HepG2 (cell line): ENCODE measurements around the gene PSMD9. TPM values are rescaled to one million over a fixed set of nuclear protein-coding genes. Genes with fewer than 3 reads are reported as not detected.

Experiments
- AHR ChIP-seq: IDR thresholded peaks from 2 replicates; pipeline ENCODE4 v1.6.1; 2018; ENCODE audit warnings: missing genetic modification reagents, missing compliant biosample characterization
- BRF2 ChIP-seq: sonication (generic); formaldehyde crosslinking; IDR thresholded peaks from 2 replicates; pipeline ENCODE4 v1.8.1; 2022; ENCODE audit warnings: mild to moderate bottlenecking, missing genetic modification reagents
- FOXA1 ChIP-seq, 2 experiments: fragments of 450-650 bp in 1 of 2; sonication (generic) in 1 of 2; formaldehyde crosslinking in 1 of 2; IDR thresholded peaks; 2 replicates each; pipeline versions ENCODE4 v1.4.0 to v1.6.1; 2016 to 2020; ENCODE audit warnings: missing genetic modification reagents in 1 of 2
- KLF13 ChIP-seq: sonication (generic); formaldehyde crosslinking; IDR thresholded peaks from 2 replicates; pipeline ENCODE4 v1.4.0; 2020; ENCODE audit warnings: mild to moderate bottlenecking, missing genetic modification reagents
- NFE2 ChIP-seq: sonication (generic); formaldehyde crosslinking; IDR thresholded peaks from 2 replicates; pipeline ENCODE4 v1.4.0; 2020; ENCODE audit warnings: missing genetic modification reagents
- NONO ChIP-seq, 2 experiments: fragments of 450-650 bp in 1 of 2; sonication (generic) in 1 of 2; formaldehyde crosslinking in 1 of 2; IDR thresholded peaks in 1 of 2; conservative IDR thresholded peaks in 1 of 2; 2 replicates each; pipeline versions ENCODE4 v1.6.1 to v1.8.0; 2017 to 2022; ENCODE audit warnings: mild to moderate bottlenecking in 1 of 2, missing genetic modification reagents in 1 of 2, moderate library complexity in 1 of 2
- SAFB2 ChIP-seq: sonication (generic); formaldehyde crosslinking; IDR thresholded peaks from 2 replicates; pipeline ENCODE4 v1.5.1; 2020; ENCODE audit warnings: missing genetic modification reagents, low read depth, mild to moderate bottlenecking, borderline replicate concordance
- SIX4 ChIP-seq: sonication (generic); formaldehyde crosslinking; IDR thresholded peaks from 2 replicates; pipeline ENCODE4 v1.4.0; 2020; ENCODE audit warnings: missing genetic modification reagents
- TBP ChIP-seq: sonication (generic); formaldehyde crosslinking; IDR thresholded peaks from 2 replicates; pipeline ENCODE4 v1.5.0; 2020; ENCODE audit warnings: missing genetic modification reagents
- THAP11 ChIP-seq: IDR thresholded peaks from 2 replicates; pipeline ENCODE4 v1.6.1; 2016; ENCODE audit warnings: missing biosample characterization, missing genetic modification reagents
- ZNF460 ChIP-seq: sonication (generic); formaldehyde crosslinking; IDR thresholded peaks from 2 replicates; pipeline ENCODE4 v1.5.1; 2020; ENCODE audit warnings: missing genetic modification reagents, mild to moderate bottlenecking, borderline replicate concordance
- ZNF703 ChIP-seq: sonication (generic); formaldehyde crosslinking; IDR thresholded peaks from 2 replicates; pipeline ENCODE4 v1.5.1; 2020; ENCODE audit warnings: missing genetic modification reagents, mild to moderate bottlenecking, moderate library complexity, borderline replicate concordance
- ZNF777 ChIP-seq: sonication (generic); formaldehyde crosslinking; IDR thresholded peaks from 2 replicates; pipeline ENCODE4 v1.4.0; 2020; ENCODE audit warnings: missing genetic modification reagents
- polyA plus RNA-seq, 8 experiments: library from polyadenylated mRNA; depleted of rRNA in 3 of 8; stranded (reverse) in 7 of 8; unstranded in 1 of 8; fragments of >200 nt; fragmentation: Illumina TruSeq in 4 of 8; extraction: Trizol in 4 of 8; gene quantifications; 2 replicates each; pipeline versions ENCODE4 v1.2.1 to v1.2.3, GENCODE V29; 2011 to 2016; ENCODE audit warnings: low read depth in 4 of 8, missing spikeins in 1 of 8, mixed read lengths in 1 of 8; ENCODE audit not compliant: insufficient read depth in 1 of 8
- total RNA-seq, 5 experiments: library from RNA; depleted of rRNA; stranded (reverse); fragments of >200 nt; fragmentation: Illumina TruSeq; extraction: Trizol; gene quantifications; 2 replicates each; pipeline ENCODE4 v1.2.3, GENCODE V29; 2016; ENCODE audit warnings: low read depth in 1 of 5
- TF ChIP-seq, protein P1 (sequence below): sonication (generic); formaldehyde crosslinking; IDR thresholded peaks from 2 replicates; pipeline ENCODE4 v1.9.0; 2022; ENCODE audit warnings: missing genetic modification reagents, mild to moderate bottlenecking, borderline replicate concordance
- TF ChIP-seq, protein P2 (sequence below): sonication (generic); formaldehyde crosslinking; IDR thresholded peaks from 2 replicates; pipeline ENCODE4 v1.4.0; 2020; ENCODE audit warnings: mild to moderate bottlenecking, missing genetic modification reagents
- TF ChIP-seq, protein P3 (sequence below): sonication (generic); formaldehyde crosslinking; IDR thresholded peaks from 2 replicates; pipeline ENCODE4 v1.5.0; 2020; ENCODE audit warnings: mild to moderate bottlenecking, missing genetic modification reagents

The PSMD9 gene
- total and polyA plus RNA-seq, 2 of the 13 experiments (the other 11 are each of a cell fraction or from before 2014, with no cell fraction given), result 41.4 to 61.1 TPM

- TF ChIP-seq FOXA1 (IDR thresholded peaks at IDR 0.05) (no peak), FOXA1 (CRISPR knock-in tag; IDR thresholded peaks at IDR 0.05) (peak; percentile 28; the same call in 1 of the 2 replicates), NONO (IDR thresholded peaks at IDR 0.05) (no peak), NONO (CRISPR knock-in tag; conservative IDR thresholded peaks at IDR 0.05) (peak; percentile 100), BRF2 (CRISPR knock-in tag) (no peak; the same call in 1 of the 2 replicates), KLF13 (CRISPR knock-in tag) (no peak), AHR (CRISPR knock-in tag) (0 out of 2 replicates have a peak, but pooled peaks have one; percentile 79), THAP11 (CRISPR knock-in tag) (peak; percentile 95), TBP (CRISPR knock-in tag) (no peak), ZNF777 (CRISPR knock-in tag) (peak; percentile 23; the same call in 1 of the 2 replicates), ZNF460 (peak; percentile 29; the same call in 1 of the 2 replicates), SAFB2 (CRISPR knock-in tag) (peak; percentile 96), ZNF703 (CRISPR knock-in tag) (no peak), SIX4 (CRISPR knock-in tag) (peak; percentile 53; the same call in 1 of the 2 replicates), NFE2 (CRISPR knock-in tag) (no peak)
- TF ChIP-seq, protein P1, sequence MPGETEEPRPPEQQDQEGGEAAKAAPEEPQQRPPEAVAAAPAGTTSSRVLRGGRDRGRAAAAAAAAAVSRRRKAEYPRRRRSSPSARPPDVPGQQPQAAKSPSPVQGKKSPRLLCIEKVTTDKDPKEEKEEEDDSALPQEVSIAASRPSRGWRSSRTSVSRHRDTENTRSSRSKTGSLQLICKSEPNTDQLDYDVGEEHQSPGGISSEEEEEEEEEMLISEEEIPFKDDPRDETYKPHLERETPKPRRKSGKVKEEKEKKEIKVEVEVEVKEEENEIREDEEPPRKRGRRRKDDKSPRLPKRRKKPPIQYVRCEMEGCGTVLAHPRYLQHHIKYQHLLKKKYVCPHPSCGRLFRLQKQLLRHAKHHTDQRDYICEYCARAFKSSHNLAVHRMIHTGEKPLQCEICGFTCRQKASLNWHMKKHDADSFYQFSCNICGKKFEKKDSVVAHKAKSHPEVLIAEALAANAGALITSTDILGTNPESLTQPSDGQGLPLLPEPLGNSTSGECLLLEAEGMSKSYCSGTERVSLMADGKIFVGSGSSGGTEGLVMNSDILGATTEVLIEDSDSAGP (CRISPR knock-in tag), result peak; percentile 95
- TF ChIP-seq, protein P2, sequence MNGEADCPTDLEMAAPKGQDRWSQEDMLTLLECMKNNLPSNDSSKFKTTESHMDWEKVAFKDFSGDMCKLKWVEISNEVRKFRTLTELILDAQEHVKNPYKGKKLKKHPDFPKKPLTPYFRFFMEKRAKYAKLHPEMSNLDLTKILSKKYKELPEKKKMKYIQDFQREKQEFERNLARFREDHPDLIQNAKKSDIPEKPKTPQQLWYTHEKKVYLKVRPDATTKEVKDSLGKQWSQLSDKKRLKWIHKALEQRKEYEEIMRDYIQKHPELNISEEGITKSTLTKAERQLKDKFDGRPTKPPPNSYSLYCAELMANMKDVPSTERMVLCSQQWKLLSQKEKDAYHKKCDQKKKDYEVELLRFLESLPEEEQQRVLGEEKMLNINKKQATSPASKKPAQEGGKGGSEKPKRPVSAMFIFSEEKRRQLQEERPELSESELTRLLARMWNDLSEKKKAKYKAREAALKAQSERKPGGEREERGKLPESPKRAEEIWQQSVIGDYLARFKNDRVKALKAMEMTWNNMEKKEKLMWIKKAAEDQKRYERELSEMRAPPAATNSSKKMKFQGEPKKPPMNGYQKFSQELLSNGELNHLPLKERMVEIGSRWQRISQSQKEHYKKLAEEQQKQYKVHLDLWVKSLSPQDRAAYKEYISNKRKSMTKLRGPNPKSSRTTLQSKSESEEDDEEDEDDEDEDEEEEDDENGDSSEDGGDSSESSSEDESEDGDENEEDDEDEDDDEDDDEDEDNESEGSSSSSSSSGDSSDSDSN (CRISPR knock-in tag), result peak; percentile 97
- TF ChIP-seq, protein P3, sequence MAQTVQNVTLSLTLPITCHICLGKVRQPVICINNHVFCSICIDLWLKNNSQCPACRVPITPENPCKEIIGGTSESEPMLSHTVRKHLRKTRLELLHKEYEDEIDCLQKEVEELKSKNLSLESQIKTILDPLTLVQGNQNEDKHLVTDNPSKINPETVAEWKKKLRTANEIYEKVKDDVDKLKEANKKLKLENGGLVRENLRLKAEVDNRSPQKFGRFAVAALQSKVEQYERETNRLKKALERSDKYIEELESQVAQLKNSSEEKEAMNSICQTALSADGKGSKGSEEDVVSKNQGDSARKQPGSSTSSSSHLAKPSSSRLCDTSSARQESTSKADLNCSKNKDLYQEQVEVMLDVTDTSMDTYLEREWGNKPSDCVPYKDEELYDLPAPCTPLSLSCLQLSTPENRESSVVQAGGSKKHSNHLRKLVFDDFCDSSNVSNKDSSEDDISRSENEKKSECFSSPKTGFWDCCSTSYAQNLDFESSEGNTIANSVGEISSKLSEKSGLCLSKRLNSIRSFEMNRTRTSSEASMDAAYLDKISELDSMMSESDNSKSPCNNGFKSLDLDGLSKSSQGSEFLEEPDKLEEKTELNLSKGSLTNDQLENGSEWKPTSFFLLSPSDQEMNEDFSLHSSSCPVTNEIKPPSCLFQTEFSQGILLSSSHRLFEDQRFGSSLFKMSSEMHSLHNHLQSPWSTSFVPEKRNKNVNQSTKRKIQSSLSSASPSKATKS (CRISPR knock-in tag), result 0 out of 2 replicates have a peak, but pooled peaks have one; percentile 55
These were observed at the start of gene PSMD9 (continued) for GRCh38 chr12:121888478-121889273.
